HEK293 (cell line): ENCODE results near the gene GIPC2.

Source experiments
- BCL11A ChIP-seq: fragments of 450-650 bp; formaldehyde crosslinking; IDR thresholded peaks from 2 replicates; pipeline ENCODE4 v1.5.1; 2016; ENCODE audit warnings: low read depth, missing biosample characterization, missing genetic modification characterization
- EGR2 ChIP-seq: fragments of 450-650 bp; formaldehyde crosslinking; IDR thresholded peaks from 2 replicates; pipeline ENCODE4 v1.5.1; 2016; ENCODE audit warnings: low read depth, missing biosample characterization, missing genetic modification characterization
- HOXD13 ChIP-seq: sonication (generic); formaldehyde crosslinking; IDR thresholded peaks from 2 replicates; pipeline ENCODE4 v1.8.0; 2022; ENCODE audit warnings: missing genetic modification reagents, borderline replicate concordance
- MEIS1 ChIP-seq: sonication (generic); formaldehyde crosslinking; IDR thresholded peaks from 2 replicates; pipeline ENCODE4 v1.8.1; 2022; ENCODE audit warnings: missing genetic modification reagents, mild to moderate bottlenecking, borderline replicate concordance
- MYNN ChIP-seq: fragments of 450-650 bp; formaldehyde crosslinking; IDR thresholded peaks from 2 replicates; pipeline ENCODE4 v1.5.1; 2016; ENCODE audit warnings: missing biosample characterization, missing genetic modification characterization, borderline replicate concordance
- REPIN1 ChIP-seq: fragments of 450-650 bp; formaldehyde crosslinking; IDR thresholded peaks from 2 replicates; pipeline ENCODE4 v1.5.1; 2017; ENCODE audit warnings: missing biosample characterization, missing genetic modification characterization, low read depth
- SCRT1 ChIP-seq: fragments of 450-650 bp; formaldehyde crosslinking; IDR thresholded peaks from 2 replicates; pipeline ENCODE4 v1.5.1; 2016; ENCODE audit warnings: missing biosample characterization, missing genetic modification characterization, borderline replicate concordance
- SP7 ChIP-seq: fragments of 450-650 bp; formaldehyde crosslinking; IDR thresholded peaks from 2 replicates; pipeline ENCODE4 v1.5.1; 2016; ENCODE audit warnings: missing biosample characterization, missing genetic modification characterization
- ZBTB10 ChIP-seq: fragments of 450-650 bp; formaldehyde crosslinking; IDR thresholded peaks from 2 replicates; pipeline ENCODE4 v1.5.1; 2016; ENCODE audit warnings: missing biosample characterization, missing genetic modification characterization
- ZBTB48 ChIP-seq: fragments of 450-650 bp; formaldehyde crosslinking; IDR thresholded peaks from 2 replicates; pipeline ENCODE4 v1.5.1; 2016; ENCODE audit warnings: missing biosample characterization, missing genetic modification characterization
- ZNF10 ChIP-seq: fragments of 450-650 bp; formaldehyde crosslinking; IDR thresholded peaks from 2 replicates; pipeline ENCODE4 v1.5.1; 2017; ENCODE audit warnings: missing biosample characterization, missing genetic modification characterization
- ZNF114 ChIP-seq: fragments of 450-650 bp; formaldehyde crosslinking; IDR thresholded peaks from 2 replicates; pipeline ENCODE4 v1.5.0; 2017; ENCODE audit warnings: missing biosample characterization, missing genetic modification characterization
- ZNF133 ChIP-seq: fragments of 450-650 bp; formaldehyde crosslinking; IDR thresholded peaks from 2 replicates; pipeline ENCODE4 v1.5.1; 2016; ENCODE audit warnings: missing biosample characterization, missing genetic modification characterization
- ZNF157 ChIP-seq: fragments of 450-650 bp; formaldehyde crosslinking; IDR thresholded peaks from 2 replicates; pipeline ENCODE4 v1.5.1; 2016; ENCODE audit warnings: missing biosample characterization, missing genetic modification characterization
- ZNF174 ChIP-seq: fragments of 450-650 bp; formaldehyde crosslinking; IDR thresholded peaks from 2 replicates; pipeline ENCODE4 v1.5.0; 2017; ENCODE audit warnings: missing biosample characterization, mild to moderate bottlenecking, missing genetic modification characterization
- ZNF248 ChIP-seq: fragments of 450-650 bp; formaldehyde crosslinking; IDR thresholded peaks from 2 replicates; pipeline ENCODE4 v1.5.1; 2017; ENCODE audit warnings: missing biosample characterization, missing genetic modification characterization
- ZNF280D ChIP-seq: fragments of 450-650 bp; formaldehyde crosslinking; IDR thresholded peaks from 2 replicates; pipeline ENCODE4 v1.5.1; 2016; ENCODE audit warnings: missing biosample characterization, missing genetic modification characterization
- ZNF311 ChIP-seq: fragments of 450-650 bp; formaldehyde crosslinking; IDR thresholded peaks from 2 replicates; pipeline ENCODE4 v1.5.1; 2017; ENCODE audit warnings: missing biosample characterization, missing genetic modification characterization, borderline replicate concordance
- ZNF324 ChIP-seq: fragments of 450-650 bp; formaldehyde crosslinking; IDR thresholded peaks from 2 replicates; pipeline ENCODE4 v1.5.1; 2016; ENCODE audit warnings: missing biosample characterization, missing genetic modification characterization
- ZNF341 ChIP-seq: fragments of 450-650 bp; formaldehyde crosslinking; IDR thresholded peaks from 2 replicates; pipeline ENCODE4; 2016; ENCODE audit warnings: low read depth, missing biosample characterization, missing genetic modification characterization
- ZNF398 ChIP-seq: fragments of 450-650 bp; formaldehyde crosslinking; IDR thresholded peaks from 2 replicates; pipeline ENCODE4 v1.5.1; 2017; ENCODE audit warnings: missing biosample characterization, missing genetic modification characterization
- ZNF501 ChIP-seq: fragments of 450-650 bp; formaldehyde crosslinking; IDR thresholded peaks from 2 replicates; pipeline ENCODE4 v1.5.1; 2016; ENCODE audit warnings: missing biosample characterization, missing genetic modification characterization
- ZNF518A ChIP-seq: fragments of 450-650 bp; formaldehyde crosslinking; conservative IDR thresholded peaks from 2 replicates; pipeline ENCODE4 v1.5.1; 2016; ENCODE audit warnings: low read depth, missing biosample characterization, missing genetic modification characterization
- ZNF548 ChIP-seq: fragments of 450-650 bp; formaldehyde crosslinking; IDR thresholded peaks from 2 replicates; pipeline ENCODE4 v1.5.1; 2016; ENCODE audit warnings: missing biosample characterization, missing genetic modification characterization
- ZNF585B ChIP-seq: fragments of 450-650 bp; formaldehyde crosslinking; IDR thresholded peaks from 2 replicates; pipeline ENCODE4 v1.5.1; 2016; ENCODE audit warnings: missing biosample characterization, missing genetic modification characterization
- ZNF621 ChIP-seq: fragments of 450-650 bp; formaldehyde crosslinking; IDR thresholded peaks from 2 replicates; pipeline ENCODE4 v1.5.1; 2017; ENCODE audit warnings: missing biosample characterization, missing genetic modification characterization
- ZNF768 ChIP-seq: fragments of 450-650 bp; formaldehyde crosslinking; IDR thresholded peaks from 2 replicates; pipeline ENCODE4 v1.5.1; 2018; ENCODE audit warnings: missing biosample characterization, mild to moderate bottlenecking, missing genetic modification characterization
- ZXDB ChIP-seq: fragments of 450-650 bp; formaldehyde crosslinking; IDR thresholded peaks from 2 replicates; pipeline ENCODE4 v1.5.1; 2016; ENCODE audit warnings: missing biosample characterization, missing genetic modification characterization

Gene GIPC2

GRCh38 chr1:78114034-78114956 is 68.5 kb downstream of the GIPC2 start (continued):
- no peak for TF ChIP-seq ZNF324 (tag by site-specific recombination)
- no peak for TF ChIP-seq ZNF311 (tag by site-specific recombination)
- no peak for TF ChIP-seq ZNF10 (tag by site-specific recombination)
- no peak for TF ChIP-seq MYNN (tag by site-specific recombination)
- no peak for TF ChIP-seq ZNF157 (tag by site-specific recombination)
- TF ChIP-seq ZNF248, result no peak
- TF ChIP-seq SCRT1 (tag by site-specific recombination), result no peak
- no peak for TF ChIP-seq ZNF501 (tag by site-specific recombination)
- no peak for TF ChIP-seq SP7
- TF ChIP-seq ZBTB48 (tag by site-specific recombination), result 0 out of 2 replicates have a peak, but pooled peaks have one; percentile 26
- no peak for TF ChIP-seq ZXDB
- TF ChIP-seq HOXD13 (CRISPR knock-in tag), result no peak
- no peak for TF ChIP-seq ZNF548
- no peak for TF ChIP-seq ZNF280D (tag by site-specific recombination)
- no peak for TF ChIP-seq ZNF518A (tag by site-specific recombination)
- no peak for TF ChIP-seq ZNF114 (tag by site-specific recombination)
- no peak for TF ChIP-seq EGR2 (tag by site-specific recombination)
- TF ChIP-seq REPIN1 (tag by site-specific recombination), result no peak
- TF ChIP-seq ZNF174 (tag by site-specific recombination), result no peak
- no peak for TF ChIP-seq ZNF133 (tag by site-specific recombination)
- TF ChIP-seq ZNF398 (tag by site-specific recombination), result no peak
- TF ChIP-seq ZNF768 (tag by site-specific recombination), result no peak
- TF ChIP-seq MEIS1, result peak; percentile 46; the same call in 1 of the 2 replicates
- no peak for TF ChIP-seq BCL11A (tag by site-specific recombination)
- TF ChIP-seq ZNF585B (tag by site-specific recombination), result no peak
- TF ChIP-seq ZNF341 (tag by site-specific recombination), result no peak
- no peak for TF ChIP-seq ZBTB10 (tag by site-specific recombination)
- TF ChIP-seq ZNF621, result no peak
